GM19438 (cell line): ENCODE data around the gene CREBBP.

Experiments
- ATAC-seq: cut with Tn5 transposase; IDR thresholded peaks from one replicate; pipeline ENCODE4 v1.9.1; 2021; ENCODE audit warnings: low read depth; ENCODE audit not compliant: unreplicated experiment

Gene CREBBP

DNA sequence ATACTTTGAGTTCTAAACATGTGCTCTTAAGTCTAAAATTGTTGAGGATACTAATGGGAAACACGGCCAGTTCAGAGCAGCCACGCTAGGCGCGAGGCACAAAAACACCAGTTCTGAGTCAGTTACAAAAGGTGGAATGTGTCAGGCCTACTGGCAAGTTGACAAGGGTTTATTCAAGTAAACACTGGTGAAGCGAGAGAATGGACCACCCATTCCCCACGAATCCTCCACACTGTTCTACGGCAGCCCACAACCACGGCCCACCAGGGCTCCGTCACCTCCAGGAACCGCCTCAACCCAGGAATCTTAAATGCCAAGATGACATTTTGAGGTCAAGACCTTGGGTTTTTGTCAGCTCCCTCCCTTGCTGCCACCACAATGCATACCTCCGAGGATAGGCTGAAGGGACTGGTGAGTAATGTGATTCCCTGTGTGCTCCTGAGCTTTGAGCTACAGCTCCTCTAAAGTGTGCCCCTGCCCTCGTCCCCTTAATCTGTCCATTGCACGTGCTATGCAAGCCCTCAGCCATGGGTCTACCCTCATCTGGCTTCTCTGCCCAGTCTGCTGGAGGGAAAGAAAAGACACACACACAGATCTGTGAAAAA is 134.7 kb downstream of the CREBBP start:
- no peak for ATAC-seq

DNA sequence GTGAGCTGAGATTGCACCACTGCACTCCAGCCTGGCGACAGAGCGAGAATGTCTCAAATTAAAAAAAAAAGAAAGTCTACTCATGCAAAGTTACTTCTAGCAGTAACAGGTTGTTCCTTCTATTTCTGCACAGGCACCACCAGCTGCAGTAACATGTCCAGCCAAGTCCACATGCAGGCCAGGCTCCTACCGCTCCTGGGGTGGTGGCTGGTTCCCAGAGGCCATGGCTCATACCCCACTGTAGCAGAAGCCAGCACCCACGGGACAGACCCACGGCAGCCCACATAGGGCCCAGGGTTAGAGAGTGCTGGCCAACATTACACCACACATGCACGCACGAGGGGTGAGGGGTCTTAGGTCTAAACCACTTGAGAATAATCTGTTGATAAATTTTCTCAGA is 136.5 kb downstream of the CREBBP start:
- ATAC-seq: no peak

DNA sequence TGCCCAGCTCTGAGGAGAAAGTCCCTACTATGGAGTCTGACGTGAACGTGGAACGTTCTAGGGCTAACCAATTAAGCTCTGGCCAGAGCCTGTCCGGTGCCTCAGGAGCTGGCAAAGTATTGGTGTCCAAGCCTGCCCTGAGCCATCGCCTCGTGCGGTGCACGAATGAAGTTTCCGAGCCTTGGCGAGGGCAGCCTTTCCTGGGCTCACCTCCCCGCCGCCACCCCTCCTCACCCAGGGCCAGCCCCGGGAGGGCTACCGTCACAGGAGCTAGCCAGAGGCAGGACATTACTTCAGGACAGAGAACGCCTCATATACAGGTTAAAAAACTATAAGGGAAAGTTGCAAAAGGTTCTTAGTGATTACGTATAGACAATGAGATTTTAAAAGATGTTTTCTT is 139.6 kb downstream of the CREBBP start:
- no peak for ATAC-seq

DNA sequence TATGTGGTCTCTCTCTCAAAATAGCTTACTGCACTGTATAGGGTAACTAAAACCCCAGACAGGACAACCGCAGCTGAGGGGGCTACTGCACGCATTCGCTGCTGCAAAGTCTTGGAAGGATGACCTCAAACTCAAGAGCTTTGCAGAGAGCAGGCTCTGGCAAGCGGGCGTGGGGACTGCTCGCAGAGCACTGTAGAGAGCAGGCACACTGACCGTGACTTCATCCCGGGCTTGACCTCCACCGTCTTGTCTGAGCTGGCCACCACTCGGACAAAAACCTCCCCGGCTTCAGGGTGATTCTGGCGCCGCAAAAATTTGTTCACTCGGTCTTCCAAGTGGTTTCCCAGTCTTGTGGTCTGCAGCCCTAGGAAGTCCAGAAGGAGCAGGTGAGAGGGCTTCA is 140.3 kb downstream of the CREBBP start:
- no peak for ATAC-seq

DNA sequence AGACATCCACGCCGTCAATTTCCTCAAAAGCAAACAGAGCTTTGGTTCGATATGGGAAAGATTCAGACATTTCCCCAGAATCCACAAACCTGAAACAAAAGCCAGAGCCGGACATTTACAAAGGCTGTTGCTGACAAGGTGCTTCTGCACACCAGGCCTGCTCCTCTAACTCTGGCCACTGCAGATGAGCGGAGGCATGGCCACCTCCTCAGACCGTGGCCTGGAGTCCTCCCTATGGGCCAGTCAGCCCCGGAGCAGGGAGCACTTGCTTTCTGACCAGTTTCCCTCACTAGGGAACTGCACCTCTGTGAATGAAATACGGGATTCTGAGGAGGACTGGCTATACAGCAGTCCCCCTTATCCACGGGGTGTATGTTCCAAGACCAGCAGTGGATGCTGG is 140.9 kb downstream of the CREBBP start:
- no peak for ATAC-seq

DNA sequence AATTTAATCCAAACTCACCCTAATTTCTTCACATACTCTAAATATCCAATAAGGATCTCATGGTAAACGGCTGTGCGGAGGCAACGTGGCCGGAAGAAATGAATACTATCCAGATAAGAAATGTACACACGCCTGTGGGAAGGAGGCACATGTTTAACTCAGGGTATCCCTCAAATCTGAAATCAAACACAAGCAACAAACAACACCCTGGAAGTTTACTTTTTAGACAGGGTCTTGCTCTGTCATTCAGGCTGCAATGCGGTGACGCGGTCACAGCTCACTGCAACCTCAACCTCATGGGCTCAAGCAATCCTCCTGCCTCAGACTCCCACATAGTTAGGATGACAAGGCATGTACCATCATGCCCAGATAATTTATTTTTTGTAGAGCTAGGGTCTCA is 142.0 kb downstream of the CREBBP start:
- ATAC-seq: no peak

DNA sequence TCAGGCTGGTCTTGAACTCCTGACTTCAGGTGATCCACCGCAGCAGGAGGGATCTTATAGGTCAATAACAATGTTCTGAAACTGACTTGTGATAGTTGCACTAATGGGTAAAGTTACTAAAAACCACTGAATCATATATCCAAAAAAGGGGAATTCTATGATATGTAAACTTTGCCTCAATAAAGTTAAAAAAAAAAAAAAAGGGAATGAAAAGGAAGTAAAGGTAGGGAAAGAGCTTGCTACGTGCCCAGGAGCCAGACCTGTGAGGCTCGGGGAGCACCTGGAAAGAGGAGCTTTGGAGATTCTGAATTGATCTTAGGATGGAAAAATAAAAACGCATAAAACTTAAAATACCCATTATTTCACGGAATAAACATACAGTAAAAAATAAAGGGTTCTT is 142.4 kb downstream of the CREBBP start:
- no peak for ATAC-seq

DNA sequence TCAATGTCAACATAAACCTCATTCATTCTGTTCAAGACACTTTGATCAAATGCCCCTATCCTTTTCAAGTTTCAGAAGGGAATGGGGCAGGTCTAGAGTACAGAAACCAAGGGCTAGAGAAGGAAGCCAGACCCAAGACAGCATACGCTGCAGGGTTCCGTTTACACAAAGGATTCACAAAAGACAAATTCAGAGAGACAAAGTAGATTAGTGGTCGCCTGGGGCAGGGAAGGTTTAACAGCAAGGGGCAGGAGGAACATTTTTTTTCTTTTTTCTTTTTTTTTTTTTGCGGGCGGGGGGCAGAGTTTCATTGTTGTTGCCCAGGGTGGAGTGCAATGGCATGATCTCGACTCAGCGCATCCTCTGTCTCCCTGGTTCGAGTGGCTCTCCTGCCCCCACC is 143.3 kb downstream of the CREBBP start:
- ATAC-seq: no peak

DNA sequence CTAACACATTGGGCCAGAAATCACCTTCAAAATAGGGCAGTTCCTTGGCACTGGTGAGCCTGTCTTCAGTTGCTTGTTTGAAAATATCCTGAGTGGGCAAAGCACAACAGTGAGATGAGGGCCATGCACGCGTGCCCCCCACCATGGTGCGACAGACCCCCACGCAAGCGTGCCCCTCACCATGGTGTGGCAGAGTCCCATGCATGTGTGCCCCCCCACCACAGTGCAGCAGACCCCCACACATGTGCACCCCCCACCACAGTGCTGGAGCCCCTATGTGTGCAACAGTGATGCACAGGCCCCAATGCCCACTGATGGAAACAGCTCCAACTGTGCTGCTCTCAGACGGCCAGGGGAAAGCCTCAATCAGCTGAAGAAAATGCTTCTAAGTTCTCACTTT is 144.4 kb downstream of the CREBBP start:
- ATAC-seq: no peak

DNA sequence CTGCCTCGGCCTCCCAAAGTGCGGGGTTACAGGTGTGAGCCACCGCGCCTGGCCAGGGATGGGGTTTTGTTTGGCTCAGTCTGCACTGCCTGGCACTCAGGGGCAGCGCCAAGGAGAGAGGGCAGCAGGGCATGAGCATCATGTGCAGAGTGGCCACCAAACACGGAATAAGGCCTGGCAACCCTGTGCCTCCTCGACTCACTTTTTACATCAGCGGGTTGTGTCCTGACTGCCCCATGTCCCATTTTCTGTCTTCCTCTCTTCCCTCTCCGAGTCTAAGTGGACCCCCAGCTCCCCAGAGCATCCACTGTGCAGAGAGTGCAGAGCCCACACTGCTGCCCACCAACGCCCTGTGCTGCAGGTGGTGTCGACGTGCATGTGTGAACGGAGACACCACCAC is 145.0 kb downstream of the CREBBP start:
- no peak for ATAC-seq

DNA sequence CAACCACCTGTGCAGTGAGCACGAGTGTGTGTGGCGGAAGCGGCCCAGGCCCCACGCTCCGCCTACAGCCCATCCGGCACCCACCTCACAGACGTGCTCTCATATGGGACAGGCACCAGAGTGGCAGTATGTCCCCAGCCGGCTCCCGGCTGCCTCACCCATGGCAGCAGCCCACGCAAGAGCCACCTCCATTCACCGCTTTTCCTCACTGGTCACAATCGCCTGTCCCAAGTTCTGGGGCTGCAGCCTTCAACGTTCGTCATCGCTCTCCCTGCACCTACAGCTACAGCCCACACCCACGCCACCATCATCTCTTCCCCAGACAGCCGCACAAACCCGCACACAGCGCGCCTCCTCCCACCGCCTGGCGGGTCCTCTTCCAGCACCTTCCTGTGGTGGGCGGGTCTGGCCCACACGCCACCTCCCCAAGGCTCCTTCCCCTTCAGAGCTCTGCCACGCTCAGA is 145.7 kb downstream of the CREBBP start:
- no peak for ATAC-seq

DNA sequence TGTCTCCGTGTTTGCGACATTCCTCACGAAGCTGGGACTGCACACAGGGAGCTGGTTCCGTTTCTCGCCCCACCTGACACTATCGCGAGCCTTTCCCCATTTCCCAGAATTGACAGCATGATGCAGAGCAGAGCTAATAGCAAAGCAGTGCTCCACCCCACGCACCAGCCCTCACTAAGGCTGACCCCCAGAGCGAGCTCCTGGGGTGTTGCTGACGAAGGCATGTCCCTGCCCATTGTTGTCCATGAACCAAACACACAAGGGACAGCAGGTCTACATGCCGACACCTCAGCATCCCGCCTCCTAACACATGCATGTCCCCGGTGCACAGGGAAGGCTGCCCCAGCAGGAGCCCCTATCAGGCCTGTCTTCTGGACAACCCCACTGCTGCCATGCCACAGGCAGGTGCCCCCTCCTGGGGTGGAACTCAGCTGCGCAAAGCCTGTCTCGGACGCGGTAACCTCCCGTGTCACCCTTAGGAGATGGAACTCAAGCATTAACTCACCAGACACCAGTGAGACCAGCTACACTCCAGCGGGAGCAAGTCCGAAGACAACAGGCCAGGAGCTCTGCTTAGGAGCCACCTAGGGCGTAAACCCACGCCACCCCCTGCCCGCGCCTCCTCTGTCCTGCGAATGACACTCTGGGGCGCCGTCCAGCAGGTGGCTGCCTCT is 146.3 kb downstream of the CREBBP start:
- no peak for ATAC-seq

DNA sequence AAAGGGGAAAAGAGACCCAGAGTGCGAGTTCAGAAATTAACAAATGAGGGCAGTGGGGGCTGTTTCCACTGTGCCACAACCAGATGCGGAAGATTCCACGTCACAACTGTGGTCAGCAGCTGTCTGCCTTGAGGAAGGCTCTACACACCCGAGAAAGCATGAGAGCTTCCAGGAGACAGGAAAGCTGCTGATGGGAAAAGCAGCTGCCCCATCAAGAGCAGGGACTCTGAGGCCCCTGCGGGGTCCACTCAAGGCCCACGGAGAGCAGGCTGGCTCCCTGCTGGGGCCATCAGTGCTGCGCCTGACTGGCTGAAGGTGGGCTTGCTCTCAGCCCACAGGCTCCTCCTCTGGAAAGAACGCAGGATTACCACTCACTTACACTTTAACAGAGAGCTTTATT is 148.3 kb downstream of the CREBBP start:
- no peak for ATAC-seq

DNA sequence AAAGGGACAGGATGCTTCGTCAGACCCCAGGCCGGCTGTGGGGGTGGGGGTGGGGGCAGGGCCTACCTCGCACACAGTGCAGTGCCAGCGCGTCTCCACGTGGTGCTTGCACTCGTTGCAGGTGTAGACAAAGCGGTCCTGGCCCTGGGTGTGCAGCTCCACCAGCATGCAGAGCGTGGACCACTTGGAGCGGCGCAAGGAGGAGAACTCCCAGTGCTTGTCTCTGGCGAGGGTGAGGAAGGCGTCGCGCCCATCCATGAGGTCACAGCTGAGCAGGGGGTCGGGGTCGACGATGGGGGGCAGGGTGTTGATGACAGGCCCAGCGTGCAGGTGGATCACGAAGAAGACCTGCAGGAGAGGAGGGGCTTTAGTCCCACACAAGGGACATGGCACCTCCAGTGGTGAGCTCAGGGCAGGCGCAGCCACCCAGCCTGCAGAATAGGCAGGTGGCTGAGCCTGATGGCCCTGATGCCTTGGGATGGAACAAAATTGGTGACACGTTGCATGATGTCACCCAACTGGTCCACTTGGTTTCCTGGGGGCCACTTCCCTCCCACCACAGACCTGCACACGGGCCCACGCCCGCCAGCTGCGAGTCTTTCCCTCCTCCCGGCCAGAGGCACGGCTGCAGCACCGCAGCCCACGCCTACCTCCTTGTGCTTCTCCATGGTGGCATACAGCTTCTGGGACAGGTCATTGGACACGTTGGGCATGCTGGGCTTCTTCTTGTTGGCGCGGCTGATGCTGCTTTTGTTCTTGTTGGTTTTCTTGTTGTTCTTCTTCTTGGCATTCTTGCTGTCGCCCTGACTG is 149.2 kb downstream of the CREBBP start:
- ATAC-seq: no peak

DNA sequence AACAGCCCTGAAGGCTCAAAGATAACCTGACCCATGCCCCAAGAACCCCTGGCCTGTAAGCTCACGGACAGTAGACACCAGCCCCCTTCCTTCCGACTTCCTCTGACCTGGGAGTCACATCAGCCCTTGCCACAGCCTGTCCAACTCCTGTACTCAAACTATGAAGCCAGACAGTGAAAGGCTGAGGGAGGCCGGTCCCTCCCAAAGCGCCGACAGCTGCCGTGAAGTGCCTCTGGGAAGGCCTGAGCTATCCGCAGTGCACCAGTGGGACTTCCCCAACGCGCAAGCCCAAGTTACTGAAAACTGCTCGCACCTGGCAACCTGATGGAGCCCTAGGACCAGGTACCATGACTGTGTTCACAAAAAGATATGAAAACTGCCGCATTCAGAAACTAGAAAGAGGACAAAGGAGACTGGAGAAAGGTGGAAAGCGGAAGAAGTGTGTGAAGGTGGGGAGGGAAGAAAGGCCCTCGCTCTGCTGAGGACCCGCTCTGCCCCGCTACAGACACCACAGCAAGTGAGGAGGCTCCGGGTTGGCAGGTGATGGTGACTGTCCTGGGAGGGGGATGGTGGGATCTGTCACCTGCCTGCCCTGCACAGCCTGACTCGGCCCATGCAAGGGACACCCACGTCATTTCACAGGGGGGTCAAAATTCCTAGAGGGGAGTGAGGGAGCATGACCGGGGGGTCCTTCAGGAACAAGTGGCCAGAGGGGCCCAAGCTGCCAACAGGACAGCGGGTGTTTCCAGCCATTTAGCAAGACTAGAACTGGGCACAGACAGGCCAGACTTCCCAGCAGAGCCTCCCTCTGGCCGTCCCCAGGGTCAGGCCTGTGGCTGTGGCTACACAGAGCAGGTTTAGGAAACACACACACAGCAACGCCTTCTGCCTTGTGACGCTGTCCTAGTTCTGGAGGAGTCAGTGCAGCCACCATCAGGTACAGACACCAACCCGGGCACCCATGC is 150.1 kb downstream of the CREBBP start:
- no peak for ATAC-seq

DNA sequence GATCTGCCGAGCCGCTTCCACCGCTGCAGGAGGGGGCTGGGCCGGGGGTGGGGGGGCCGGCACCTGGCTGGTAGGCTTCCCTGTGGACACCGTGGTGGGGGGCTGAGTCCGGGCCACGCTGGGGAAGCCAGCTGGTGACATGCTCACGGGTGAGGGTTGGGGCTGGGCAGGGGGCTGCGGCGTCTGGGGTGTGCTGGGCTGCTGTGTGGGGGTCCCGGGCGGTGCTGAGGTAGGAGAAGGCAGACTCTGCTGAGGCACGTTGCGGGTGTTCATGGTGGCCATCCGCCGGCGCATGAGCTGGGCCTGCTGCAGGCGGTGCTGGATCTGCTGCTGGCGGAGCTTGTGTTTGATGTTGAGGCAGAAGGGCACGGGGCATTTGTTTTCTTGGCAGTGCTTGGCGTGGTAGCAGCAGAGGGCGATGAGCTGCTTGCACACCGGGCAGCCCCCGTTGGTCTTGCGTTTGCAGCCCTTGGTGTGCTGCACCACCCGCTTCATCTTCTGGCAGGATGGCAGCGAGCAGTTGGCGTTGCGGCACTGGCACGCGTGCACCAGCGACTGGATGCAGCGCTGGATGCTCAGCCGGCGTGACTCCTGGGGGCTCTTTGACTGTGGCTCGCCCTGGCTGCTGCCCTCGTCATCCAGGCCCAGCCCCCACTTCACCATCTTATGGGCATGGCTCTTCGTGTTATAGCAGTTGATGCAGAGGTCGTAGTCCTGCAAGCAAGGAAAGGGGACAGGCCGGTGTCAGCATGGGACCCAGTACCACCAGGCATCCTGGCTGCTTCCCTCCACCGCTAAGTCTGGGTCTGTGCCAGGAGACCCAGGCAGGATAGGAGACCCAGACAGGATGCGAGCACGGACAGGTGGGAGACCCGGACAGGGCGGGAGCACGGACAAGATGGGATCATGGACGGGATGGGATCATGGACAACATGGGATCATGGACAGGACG is 151.1 kb downstream of the CREBBP start:
- no peak for ATAC-seq

DNA sequence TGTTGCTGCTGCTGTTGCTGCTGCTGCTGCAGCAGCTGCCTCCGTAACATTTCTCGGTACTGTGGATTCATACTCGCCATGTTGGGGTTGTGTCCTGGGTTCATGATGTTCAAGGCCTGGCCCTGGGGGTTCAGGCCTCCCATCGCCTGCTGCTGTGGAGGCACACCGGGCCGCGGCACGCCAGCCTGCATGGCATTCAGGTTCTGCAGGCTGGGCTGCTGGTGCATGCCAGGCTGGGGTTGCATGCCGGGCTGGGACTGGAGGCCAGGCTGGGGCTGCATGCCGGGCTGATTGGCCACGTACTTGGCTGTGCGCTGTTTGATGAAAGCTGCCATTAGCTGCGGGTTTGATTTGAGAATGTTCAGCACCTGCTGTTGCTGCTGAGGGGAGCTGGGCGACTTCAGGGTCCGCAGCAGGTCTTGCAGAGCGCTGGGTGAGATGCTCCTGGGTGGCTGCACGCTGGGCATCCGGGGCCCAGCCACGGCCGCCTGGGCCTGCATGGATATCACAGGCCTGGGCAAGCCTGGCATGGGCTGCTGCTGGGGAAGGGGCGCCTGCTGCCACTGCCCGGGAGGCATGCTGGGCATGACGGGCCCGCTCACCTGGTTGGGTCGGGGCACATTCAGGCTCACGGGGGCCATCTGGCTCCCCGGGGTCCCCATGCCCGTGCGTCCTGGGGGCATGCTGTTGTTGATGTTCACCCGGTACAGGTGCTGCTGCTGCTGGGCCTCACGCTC is 151.9 kb downstream of the CREBBP start:
- no peak for ATAC-seq

DNA sequence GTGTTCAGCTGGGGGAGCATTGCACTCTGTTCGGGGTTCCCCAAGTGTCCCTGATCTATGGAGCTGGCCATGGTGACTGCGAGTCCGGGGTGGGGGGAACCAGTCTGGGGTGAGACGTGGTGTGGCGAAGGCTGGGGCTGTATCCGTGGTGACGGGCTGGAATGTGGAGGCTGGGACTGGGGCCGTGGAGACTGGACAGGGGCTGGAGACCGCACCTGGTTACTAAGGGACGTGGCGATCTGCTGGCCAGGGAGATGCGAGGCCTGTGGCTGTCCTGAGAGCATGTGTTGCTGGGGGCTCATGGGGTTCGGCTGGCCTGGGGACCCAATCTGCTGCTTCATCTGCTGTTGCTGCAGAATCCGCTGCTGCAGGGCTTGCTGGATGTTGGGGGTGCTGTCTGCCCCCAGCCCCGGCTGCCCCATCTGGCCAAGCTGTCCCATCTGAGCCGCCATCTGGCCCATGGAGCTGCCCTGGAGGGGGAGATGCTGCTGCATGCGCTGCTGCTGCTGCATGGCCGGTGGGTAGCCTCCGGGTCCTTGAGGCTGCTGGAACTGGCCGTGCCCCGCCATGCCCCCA is 152.6 kb downstream of the CREBBP start:
- ATAC-seq: no peak
